ENCODE data around the gene MYOG. TPM values are rescaled to one million over a fixed set of nuclear protein-coding genes. Genes with fewer than 3 reads are reported as not detected.

Gene MYOG
- total RNA-seq, 1 donor from 2014 or later, result not detected

- Mint-ChIP-seq H3K27ac (no peak overlapping the region), H3K36me3 (ENCODE audit: insufficient read depth) (no peaks in the 10 kb centered on the region), H3K4me1 (ENCODE audit: low read depth) (no peaks in the 10 kb centered on the region), H3K9me3 (ENCODE audit: low read depth) (no peaks in the 10 kb centered on the region), H3K27me3 (peaks cover 54% of the 10 kb centered on the region), H3K4me3 (ENCODE audit: low read depth) (no peak overlapping the region)
- TF ChIP-seq, protein P1, sequence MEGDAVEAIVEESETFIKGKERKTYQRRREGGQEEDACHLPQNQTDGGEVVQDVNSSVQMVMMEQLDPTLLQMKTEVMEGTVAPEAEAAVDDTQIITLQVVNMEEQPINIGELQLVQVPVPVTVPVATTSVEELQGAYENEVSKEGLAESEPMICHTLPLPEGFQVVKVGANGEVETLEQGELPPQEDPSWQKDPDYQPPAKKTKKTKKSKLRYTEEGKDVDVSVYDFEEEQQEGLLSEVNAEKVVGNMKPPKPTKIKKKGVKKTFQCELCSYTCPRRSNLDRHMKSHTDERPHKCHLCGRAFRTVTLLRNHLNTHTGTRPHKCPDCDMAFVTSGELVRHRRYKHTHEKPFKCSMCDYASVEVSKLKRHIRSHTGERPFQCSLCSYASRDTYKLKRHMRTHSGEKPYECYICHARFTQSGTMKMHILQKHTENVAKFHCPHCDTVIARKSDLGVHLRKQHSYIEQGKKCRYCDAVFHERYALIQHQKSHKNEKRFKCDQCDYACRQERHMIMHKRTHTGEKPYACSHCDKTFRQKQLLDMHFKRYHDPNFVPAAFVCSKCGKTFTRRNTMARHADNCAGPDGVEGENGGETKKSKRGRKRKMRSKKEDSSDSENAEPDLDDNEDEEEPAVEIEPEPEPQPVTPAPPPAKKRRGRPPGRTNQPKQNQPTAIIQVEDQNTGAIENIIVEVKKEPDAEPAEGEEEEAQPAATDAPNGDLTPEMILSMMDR (IDR thresholded peaks at IDR 0.05; ENCODE audit: unreplicated experiment), result no peak
- DNase-seq (ENCODE audit: low spot score, unreplicated experiment), result no peak
Observed at GRCh38 chr1:203038217-203038741, 47.5 kb downstream of the MYOG start.

- TF ChIP-seq, protein P1 (IDR thresholded peaks at IDR 0.05; ENCODE audit: unreplicated experiment), result no peak
- no peak overlapping the region for H3K27ac Mint-ChIP-seq
- no peak for DNase-seq (ENCODE audit: low spot score, unreplicated experiment)
- H3K4me3 Mint-ChIP-seq (ENCODE audit: low read depth), result no peak overlapping the region
- H3K36me3 Mint-ChIP-seq (ENCODE audit: insufficient read depth), result no peaks in the 10 kb centered on the region
- H3K4me1 Mint-ChIP-seq (ENCODE audit: low read depth), result no peaks in the 10 kb centered on the region
- no peaks in the 10 kb centered on the region for H3K9me3 Mint-ChIP-seq (ENCODE audit: low read depth)
- H3K27me3 Mint-ChIP-seq, result peaks cover 54% of the 10 kb centered on the region
Observed at GRCh38 chr1:203037509-203038190, 48.2 kb downstream of the MYOG start.

DNA sequence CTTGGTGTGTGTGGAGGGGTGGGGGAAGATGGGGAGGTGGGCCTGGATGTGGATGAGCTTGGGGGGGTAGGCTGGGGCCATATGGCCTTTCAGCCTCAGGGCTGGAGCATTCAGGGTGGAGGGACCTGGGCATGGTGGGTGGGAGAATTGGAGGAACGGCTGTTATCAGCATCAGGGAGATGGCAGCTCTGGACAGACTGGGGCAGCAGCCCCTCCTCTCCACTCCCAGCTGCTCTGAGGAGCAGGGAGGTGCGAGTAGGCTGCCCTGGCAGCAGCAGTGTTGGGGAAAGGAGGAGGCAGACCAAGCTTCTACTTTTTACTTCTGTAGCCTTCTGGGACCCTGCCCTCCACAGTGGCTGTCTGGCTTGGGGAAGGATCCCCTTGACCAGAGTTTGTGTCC, 49.3 kb downstream of the MYOG start:
- no peaks in the 10 kb centered on the region for H3K36me3 Mint-ChIP-seq (ENCODE audit: insufficient read depth)

DNA sequence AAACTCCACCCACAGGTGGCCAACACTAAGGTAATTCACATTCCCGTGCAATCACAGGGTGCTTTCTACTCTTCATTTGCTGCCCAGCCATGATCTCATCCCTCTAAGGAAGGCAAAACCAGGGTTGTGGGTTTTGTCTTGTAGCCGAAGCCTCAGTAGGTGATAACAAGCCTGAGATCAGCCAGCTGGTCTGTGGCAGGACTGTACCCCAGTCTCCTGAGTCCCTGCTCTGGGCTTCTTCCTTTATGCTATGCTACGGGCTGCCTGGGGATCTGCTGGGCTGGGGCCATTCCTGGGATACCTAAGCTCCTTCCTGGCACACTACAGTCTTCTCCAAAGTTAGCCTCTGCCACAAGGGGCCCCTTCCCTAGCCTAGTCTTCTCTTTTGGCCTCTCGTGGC, 49.7 kb downstream of the MYOG start:
- no peak for DNase-seq (ENCODE audit: low spot score, unreplicated experiment)
- H3K27ac Mint-ChIP-seq, result no peak overlapping the region
- H3K9me3 Mint-ChIP-seq (ENCODE audit: low read depth), result no peaks in the 10 kb centered on the region
- no peak overlapping the region for H3K4me3 Mint-ChIP-seq (ENCODE audit: low read depth)
- TF ChIP-seq, protein P1 (IDR thresholded peaks at IDR 0.05; ENCODE audit: unreplicated experiment), result no peak
- no peaks in the 10 kb centered on the region for H3K36me3 Mint-ChIP-seq (ENCODE audit: insufficient read depth)
- peaks cover 52% of the 10 kb centered on the region for H3K27me3 Mint-ChIP-seq
- no peaks in the 10 kb centered on the region for H3K4me1 Mint-ChIP-seq (ENCODE audit: low read depth)

More for the DNA sequence above, 49.3 kb downstream of the MYOG start:
- DNase-seq (ENCODE audit: low spot score, unreplicated experiment), result no peak
- Mint-ChIP-seq H3K4me3 (ENCODE audit: low read depth) (no peak overlapping the region), H3K9me3 (ENCODE audit: low read depth) (no peaks in the 10 kb centered on the region), H3K27me3 (peaks cover 52% of the 10 kb centered on the region), H3K27ac (no peak overlapping the region), H3K4me1 (ENCODE audit: low read depth) (no peaks in the 10 kb centered on the region)
- TF ChIP-seq, protein P1 (IDR thresholded peaks at IDR 0.05; ENCODE audit: unreplicated experiment), result no peak

DNA sequence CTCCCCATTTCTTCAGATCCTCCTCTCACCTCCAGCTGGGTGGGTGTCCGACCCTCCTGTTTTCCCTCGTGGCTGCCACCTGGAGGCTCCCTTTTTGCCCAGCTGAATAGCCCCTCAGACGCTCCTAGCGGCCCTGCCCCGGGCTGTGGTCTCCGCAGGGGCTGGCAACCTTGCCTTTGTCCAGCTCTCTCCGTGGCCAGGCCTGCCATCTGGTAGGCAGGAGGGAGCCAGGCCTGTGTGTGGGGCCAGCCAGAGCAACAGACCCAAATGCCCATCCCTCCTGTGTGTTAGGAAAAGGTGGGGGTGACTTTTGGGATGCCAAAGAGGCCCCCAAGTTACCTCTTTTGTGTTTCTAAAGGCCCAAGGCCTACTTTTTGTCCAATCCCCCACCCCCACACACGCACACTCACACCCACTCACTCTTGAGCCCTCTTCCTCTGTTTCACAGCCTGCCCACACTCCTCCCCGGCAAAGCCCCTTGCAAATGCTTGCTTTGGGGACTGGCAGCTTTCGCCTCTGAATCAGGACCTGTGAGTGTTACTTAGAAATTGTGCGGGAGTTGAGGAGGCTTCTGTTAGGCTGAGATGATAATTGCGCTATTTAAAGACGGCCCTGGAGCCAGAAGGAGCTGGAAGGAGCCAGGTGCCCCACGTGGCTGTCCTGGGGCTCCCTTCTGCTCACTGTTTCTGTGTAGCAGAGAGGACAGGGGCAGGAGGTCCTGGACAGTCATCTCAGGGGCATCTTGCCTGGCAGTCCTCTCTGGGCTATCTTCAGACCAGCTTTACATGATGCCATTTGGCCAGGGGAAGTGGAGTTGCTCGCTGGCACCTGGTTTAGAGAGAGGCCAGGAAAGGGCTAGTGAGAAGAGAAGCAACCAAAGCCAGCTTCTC, 50.5 kb downstream of the MYOG start:
- Mint-ChIP-seq H3K4me1 (ENCODE audit: low read depth) (no peaks in the 10 kb centered on the region), H3K27me3 (peaks cover 51% of the 10 kb centered on the region), H3K36me3 (ENCODE audit: insufficient read depth) (no peaks in the 10 kb centered on the region), H3K4me3 (ENCODE audit: low read depth) (no peak overlapping the region), H3K27ac (no peak overlapping the region), H3K9me3 (ENCODE audit: low read depth) (no peaks in the 10 kb centered on the region)
- DNase-seq (ENCODE audit: low spot score, unreplicated experiment), result no peak
- TF ChIP-seq, protein P1 (IDR thresholded peaks at IDR 0.05; ENCODE audit: unreplicated experiment), result no peak

All from progenitor cell of endocrine pancreas (in vitro differentiated cells).